Adrenal gland (tissue), 5 donors: ENCODE results near the gene KICS2.

Experiments used
- CTCF ChIP-seq, 6 experiments: fragments of 450-650 bp in 4 of 6; fragments of 200-600 bp in 2 of 6; sonication (generic) in 1 of 6; IDR thresholded peaks; 1 replicate in 5 of 6; 2 replicates in 1 of 6; pipeline versions ENCODE4 v1.5.1 to v1.8.0; 2016 to 2021; ENCODE audit warnings: antibody characterized with exemption in 6 of 6, mild to moderate bottlenecking in 2 of 6, moderate library complexity in 1 of 6
- POLR2A ChIP-seq, 2 donors: fragments of 450-650 bp; IDR thresholded peaks; one replicate each; pipeline ENCODE4 v1.6.1; 2017; ENCODE audit warnings: antibody characterized with exemption in 2 of 2, mild to moderate bottlenecking in 2 of 2, moderate library complexity in 1 of 2
- donor health status: DM: no; HTN: no; CAD: no.

DNA sequence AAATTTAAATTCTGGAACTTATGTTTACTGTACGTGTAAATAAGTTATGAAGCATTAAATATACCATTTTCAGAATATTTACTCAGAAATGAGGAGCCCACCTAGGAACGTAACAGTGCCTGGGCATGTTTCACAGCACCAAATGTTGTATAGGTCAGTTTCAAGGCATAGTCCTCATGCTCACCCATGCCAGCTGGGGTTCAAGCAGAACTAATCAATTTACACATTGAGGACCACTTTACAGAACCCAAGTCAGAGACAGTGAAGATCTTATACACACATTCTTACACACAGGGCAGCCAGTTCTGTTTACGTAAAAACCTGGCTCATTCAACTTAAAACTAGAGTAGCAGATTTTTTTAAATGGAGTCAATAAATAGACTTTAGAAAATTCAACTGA, 2.0 kb downstream of the KICS2 start:
- TF ChIP-seq CTCF (IDR thresholded peaks at IDR 0.05) (no peak), POLR2A (IDR thresholded peaks at IDR 0.05) (no peak)
